HG03095 (cell line): ENCODE data around the gene ENTPD7.

ENCODE experiments used
- ATAC-seq: cut with Tn5 transposase; IDR thresholded peaks from one replicate; pipeline ENCODE4 v1.9.1; 2021; ENCODE audit warnings: moderate library complexity; ENCODE audit not compliant: unreplicated experiment

ENTPD7 gene

DNA sequence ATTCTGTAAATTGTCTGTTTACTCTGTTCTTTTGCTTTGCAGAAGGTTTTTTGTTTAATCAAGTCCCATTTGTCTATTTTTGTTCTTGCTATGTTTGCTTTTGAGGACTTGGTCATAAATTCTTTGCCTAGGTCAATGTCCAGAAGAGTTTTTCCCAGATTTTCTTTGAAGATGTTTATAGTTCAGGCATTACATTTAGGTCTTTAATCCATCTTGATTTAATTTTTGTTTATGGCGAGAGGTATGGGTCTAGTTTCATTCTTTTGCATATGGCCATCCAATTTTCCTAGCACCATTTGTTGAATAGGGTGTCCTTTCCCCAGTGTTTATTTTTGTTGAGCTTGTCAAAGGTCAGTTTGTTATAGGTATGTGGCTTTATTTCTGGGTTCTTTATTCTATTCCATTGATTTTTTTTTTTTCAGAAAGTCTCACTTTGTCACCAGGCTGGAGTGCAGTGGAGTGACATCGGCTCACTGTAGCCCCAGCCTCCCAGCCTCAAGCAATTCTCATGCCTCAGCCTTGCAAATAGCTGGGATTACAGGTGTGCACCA is 11.6 kb upstream of the ENTPD7 start:
- no peak for ATAC-seq

DNA sequence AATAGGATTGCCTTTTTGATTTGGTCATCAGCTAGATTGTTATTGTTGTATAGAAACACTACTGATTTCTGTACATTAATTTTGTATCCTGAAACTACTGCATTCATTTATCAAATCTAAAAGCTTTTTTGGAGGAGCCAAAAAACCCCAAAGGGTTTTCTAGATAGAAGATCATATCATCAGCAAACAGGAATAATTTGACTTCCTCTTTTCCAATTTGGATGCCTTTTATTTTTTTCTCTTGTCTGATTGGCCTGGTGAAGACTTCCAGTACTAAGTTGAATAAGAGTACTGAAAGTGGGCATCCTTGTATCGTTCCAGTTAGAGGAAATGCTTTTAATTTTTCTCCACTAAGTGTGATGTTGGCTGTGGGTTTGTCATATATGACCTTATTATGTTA is 10.6 kb upstream of the ENTPD7 start:
- ATAC-seq, result no peak

DNA sequence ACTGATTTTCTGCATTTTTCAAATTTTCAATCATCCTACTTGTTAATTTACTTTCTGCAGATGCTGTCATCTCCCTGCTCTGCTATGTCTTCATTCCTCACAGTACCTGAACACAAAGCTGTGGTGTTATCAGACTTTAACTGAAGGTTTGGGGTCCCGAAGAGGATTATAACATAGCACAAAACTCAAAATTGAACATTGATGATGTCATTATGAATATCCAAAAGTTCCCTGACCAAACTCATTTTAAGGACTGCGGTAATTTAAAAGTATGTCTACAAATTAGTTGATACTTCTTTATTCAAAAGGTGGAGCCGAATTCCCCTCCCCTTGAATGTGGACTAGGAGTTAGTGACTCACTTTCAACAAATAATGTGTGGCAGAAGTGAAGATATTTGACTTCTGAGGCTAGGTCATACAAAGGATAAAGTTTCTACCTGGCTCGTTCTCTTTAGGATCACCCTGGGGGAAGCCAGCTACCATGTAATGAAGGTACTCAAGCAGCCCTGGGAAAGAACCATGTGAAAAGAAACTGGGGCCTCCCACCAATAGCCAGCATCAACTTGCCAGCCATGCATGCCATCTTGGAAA is 6.4 kb upstream of the ENTPD7 start:
- no peak for ATAC-seq

DNA sequence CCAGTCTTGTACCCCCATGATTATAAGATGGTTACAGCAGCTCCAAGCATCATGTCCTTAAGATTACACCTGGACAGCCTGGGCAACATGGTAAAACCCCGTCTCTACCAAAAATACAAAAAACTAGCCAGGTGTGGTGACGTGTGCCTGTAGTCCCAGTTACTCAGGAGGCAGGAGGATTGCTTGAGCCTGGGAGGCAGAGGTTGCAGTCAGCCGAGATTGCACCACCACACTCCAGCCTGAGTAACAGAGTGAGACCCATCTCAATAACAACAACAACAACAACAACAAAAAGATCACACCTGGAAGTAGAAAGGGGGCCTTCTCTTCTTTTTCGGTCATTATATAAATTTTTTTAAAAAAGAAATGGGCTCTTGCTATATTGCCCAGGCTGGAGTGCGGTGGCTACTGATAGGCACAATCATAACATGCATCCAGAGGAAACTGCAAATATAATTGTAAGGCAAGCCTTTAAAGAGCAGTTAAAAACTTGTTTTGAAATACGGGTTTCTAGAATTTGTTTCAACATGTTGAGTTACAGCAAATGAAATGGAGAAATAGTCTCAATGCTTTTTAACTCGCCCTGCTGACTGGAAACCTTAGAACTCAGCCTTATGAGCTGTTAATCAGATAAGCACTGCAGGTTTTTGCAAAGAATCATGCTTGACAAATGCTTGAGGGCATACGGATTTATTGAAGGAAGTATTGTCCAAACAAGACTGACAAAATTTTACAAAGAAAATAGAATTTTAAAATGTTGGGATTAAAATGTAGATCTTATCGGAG is 4.7 kb upstream of the ENTPD7 start:
- ATAC-seq, result no peak

DNA sequence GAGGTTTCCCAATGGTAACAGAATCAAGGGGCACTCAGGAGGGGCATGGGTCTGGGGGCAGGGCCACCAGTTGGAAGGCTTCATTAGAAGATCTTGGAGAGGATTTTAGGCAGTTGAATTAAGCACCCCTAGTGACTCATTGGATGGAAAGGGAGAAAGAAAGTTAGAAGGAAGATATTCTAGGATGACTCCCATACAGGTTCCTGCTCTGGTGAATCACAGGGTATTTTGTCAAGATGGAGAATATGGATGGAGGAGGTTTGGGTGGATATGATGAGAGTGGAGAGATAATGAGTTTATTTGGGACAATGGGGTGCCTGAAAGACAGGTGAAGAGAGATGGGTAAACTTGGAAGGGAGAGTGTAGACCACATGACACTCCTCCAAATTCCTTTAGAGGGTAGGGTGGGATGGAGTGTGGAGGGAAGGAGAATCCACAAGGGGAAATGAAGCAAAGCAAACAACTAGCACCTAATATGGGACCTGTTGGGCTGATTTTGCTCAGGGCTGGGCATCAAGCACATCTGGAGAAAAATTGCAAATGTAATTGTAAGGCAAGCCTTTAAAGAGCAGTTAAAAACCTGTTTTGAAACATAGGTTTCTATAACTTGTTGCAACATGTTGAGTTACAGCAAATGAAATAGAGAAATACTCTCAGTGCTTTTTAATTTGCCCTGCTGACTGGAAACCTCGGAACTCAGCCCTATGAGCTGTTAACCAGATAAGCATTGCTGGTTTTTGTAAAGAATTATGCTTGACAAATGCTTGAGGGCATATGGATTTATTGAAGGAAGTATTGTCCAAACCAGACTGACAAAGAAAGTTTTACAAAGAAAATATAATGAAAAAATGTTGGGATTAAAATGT is 2.9 kb upstream of the ENTPD7 start:
- ATAC-seq, result no peak

DNA sequence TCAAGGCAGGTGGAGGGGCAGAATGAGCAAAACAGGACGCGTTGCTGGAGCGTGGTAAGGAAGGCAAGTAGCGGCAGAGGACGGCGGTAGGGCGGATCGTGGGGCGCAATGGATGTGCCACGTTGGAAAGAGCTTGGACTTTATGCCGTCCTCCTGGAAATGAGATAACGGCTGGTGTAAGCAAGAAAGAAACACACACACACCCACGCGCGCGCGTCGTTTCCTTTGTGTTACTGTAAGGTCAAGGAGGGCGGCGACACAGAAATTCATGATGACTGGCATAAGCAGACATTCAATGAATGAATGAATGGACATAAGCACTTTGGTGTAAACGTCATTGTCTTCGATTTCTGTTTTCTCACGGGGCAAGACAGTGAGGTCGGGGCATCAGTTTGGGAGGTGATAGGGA is 683 bp upstream of the ENTPD7 start:
- no peak for ATAC-seq

DNA sequence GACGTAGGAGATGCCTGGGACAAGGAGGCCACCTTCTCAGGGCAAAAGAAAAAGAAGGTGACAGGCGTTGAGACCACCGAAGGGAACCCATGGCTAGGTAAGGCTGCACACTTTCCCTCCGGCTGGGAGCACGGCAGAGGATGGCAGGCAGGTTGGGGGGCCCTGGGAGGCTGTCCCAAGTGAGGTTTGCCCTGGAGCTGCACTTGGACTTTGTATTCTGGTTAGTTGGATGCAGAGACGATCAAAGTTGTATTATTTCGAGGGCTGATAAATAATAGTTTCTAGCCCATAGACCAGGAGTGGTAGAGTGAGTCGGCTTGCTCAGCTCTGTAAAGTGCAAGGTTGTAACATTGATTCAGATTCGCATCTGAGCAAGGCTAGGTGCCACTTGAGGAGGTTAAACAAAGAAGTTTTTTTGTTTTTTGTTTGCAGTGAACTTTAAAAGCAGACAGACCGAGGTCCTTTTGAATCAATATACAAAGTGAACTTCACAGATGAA is 608 bp downstream of the ENTPD7 start:
- no peak for ATAC-seq

DNA sequence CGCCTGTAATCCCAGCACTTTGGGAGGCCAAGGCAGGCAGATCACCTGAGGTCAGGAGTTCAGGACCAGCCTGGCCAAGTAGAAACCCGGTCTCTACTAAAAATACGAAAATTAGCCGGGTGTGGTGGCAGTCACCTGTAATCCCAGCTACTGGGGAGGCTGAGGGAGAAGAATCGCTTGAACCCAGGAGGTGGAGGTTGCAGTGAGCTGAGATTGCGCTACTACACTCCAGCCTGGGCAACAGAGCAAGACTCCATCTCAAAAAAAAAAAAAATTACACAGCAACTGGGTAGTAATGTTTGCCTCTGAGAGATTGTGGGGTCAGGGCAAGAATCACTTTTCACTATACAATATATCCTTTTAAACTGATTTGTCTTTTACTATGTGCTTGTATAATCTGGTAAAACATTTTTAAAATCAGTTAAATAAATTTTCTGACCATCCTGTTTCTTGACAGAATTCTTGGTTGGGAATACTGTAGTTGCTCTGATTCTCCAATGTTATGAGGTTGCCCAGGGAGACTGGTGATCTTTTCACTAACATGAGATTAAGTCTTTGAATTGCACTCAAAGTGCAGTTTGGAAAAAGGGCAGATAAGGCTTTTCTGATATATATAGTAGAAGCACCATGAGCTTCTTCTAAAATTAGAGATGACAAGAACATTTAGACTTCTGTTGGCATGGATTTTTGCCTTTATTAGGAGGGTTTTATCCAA is 1.5 kb downstream of the ENTPD7 start:
- no peak for ATAC-seq

DNA sequence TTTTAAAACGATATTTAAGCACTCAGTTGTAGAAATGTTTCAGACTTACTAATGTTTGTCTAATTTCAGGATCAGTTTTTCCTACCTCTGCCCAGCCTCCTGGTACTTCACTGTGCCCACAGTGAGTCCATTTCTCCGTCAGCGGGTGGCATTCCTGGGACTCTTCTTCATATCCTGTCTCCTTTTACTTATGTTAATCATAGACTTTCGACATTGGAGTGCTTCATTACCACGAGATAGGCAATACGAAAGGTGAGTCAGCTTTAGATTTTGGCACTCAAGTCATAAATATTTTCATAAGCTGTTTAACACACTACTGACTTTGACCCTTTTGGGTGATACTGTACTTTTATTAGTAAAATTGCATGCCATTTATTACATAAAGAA is 2.1 kb downstream of the ENTPD7 start:
- ATAC-seq, result no peak

DNA sequence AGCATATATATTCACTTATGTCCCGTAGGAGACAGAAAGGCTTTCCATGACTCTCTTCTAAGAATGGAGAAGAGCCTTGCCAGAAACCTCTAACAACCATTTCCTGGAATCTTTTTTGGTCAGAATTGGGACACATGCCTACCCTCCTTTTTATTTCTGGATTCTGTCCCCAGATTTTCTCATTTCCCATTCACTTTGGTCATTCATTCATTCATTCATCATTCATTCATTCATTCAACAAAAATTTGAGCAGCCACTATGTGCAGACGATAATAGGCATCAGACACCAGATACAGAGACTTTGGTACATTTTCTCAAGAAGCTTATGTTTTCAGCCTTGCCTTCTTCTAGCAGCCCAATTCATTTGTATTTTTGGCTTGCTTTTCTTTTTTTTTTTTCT is 6.0 kb downstream of the ENTPD7 start:
- ATAC-seq, result no peak

DNA sequence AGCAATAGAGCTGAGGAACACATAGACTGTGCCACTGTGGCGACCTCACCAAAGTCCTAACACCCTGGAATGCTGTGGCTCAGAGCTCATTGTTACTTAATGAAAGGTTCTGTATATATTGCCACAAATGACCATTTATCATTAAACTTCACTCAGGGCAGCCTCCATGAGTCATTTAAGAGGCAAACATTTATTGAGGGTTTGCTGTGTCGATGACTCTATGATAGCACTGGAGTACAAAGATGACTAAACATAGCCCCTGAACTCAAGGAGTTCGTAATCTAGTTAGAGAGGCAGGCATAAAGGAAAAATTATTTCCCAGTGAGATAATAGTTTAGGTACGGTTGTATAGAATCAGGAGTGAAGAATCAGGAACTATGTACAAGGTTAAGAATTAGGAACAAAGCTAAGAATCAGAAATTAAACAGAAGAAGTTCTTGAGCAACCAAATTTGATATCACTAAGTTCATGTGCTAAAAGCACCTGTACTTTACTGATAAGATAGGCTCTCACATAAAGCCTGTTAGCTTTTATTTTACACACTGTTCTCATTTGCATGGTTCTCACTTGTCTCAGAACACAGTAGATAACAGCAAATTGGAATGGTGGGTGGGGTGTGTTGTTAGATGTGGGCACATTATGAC is 7.9 kb downstream of the ENTPD7 start:
- ATAC-seq, result no peak

DNA sequence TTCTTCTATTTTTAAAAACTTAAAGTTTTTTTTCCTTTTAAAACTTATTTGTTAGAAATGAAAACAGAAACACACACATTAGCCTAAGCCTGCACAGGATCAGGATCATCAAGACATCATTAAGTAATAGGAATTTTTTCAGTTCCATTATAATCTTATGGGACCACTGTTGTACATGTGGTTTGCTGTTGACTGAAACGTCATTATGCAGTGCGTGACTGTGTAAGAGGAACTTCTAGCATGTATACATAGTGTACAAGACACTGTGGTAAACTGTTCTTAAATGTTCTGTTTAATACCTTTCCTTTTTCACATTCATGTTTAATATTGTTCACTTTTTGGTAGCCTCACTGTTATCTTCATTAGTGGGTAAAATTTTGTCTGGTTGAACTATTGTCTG is 12.1 kb downstream of the ENTPD7 start:
- ATAC-seq, result no peak

DNA sequence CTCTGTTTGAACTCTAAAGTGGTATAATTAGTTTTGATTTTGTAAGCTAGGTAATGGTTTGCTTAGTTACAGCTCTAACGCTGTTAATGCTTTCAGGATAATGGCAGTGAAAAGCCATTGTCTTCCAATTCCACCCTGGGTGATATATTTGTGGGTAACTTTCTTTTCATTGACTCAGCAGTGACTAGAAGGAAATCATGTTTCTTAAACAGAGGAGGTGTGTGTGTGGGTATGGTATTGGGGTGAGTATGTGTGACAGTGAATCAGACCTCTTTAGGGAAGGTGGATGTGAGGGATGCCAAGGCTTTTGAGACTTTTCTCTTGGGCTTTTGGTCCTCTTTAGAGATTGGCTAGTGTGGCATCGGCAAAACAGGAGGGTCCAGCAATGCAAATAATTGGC is 13.6 kb downstream of the ENTPD7 start:
- no peak for ATAC-seq

DNA sequence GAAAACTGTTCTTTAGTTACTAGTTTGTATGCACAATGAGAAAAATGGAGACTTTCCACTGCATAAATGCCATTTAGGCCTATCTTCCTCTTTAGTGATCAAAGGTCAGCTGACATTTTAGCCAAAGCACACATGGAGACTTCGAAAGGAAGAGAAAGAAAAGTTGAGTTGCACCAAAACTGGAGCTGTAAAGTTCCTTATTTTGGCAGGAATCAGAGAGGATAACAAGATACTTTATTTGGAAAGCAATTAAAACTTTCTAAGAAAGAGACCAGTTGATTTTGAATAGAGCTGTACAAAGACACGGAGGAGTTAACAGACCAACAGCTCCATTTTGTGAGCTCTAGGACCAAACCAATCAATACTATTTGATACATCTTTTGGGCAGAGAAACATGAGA is 14.2 kb downstream of the ENTPD7 start:
- ATAC-seq, result no peak

DNA sequence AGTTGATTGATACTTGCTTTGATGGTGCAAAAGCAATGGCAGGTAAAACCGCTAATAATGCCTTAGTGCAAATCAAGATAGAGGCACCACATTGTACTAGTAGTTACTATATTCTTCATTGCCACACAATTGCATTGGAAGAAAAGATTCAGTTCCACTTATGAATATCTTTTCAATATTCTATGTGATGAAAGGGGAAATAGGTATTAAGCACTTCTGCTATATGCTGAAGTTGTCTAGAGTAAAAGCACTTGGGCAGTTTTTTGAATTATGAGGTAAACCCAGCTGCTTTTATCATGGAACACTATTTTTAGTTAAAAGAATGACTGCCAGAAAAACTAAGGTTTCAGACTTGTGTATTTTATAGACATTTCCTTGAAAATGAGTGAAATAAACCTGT is 15.5 kb downstream of the ENTPD7 start:
- no peak for ATAC-seq

DNA sequence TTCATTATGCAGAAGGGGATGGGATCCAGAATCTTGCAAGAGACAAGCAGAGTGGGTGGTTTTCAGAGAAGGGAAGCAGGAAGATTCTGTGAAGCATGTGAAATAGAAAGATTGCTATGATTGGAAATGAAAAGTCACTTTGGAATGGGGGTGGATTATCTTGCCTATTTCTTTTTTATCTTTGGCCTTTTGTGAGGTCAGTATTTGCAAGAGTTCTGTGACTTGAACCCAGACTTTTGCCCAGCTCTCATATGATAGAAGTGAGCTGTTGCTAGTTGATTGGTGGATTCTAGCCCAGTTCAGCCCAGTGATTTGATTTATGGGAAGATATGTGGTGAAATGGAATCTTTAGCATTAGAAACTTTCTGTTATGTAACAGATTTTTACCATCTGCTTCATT is 17.1 kb downstream of the ENTPD7 start:
- no peak for ATAC-seq

DNA sequence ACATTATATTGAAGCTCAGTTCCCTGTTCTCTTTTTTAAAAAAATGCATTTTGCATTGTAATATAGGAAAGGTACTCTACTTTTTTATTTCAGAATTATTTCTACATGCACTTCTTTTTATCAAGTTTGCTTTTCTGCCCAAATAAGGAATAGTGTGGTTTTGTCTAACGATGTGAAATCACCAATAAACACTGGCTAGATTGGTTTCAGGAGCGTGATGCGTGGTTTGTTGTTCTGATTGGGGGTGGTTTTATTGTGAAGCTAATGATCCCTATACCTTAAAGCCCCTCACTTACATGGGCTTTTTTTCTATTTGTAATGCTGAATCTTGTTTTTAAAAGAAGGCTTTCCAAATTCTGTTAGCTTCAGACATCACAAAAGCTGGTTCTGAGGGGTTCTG is 17.6 kb downstream of the ENTPD7 start:
- no peak for ATAC-seq

DNA sequence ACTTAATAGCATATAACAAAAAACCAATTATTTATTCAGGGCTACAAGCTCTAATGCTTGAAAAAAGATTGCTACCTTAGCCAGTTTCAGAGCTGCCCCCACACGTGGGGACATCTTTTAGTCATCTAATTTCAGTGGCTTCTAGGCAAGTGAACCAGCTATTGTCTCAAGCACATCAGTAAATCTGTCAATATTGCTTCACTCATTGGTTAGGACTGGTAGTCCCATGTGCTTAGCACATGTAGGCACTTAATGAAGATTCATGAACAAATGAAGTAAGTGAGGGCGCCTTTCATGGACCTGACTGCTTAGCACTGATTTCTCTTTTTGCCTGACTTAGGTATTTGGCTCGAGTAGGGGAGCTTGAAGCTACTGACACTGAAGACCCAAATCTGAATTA is 19.6 kb downstream of the ENTPD7 start:
- no peak for ATAC-seq

DNA sequence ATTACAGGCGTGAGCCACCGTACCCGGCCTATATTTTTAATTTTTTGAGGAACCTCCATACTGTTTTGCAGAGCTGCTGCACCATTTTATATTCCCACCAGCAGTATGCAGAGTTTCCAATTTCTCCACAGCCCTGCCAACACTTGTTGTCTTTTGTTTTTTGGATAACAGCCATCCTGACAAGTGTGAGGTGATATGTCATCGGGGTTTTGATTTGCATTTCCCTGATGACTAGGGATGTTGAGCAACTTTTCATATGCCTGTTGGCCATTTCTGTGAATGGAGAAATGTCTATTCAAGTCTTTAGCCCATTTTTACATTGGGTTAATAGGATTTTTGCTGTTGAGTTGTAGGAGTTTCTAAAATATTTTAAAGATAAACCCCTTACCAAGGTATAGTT is 22.2 kb downstream of the ENTPD7 start:
- ATAC-seq, result no peak

DNA sequence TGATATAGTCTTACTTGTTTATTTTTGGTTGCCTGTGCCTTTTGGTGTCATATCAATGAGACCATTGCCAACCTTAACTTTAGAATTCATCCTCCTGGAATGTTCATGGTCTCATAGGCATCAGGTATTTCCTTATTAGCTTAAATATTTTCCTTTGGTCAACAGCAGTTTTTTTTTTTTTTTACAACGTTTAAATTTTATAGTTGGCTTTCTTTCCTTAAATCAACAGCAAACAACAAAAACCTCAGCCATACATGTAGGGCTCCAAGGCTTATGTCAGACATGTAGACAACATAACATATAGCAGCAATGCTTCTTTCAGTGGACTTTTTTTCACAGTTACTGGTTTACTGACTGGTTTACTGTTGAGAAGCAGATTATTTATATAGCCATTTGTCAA is 22.7 kb downstream of the ENTPD7 start:
- ATAC-seq, result no peak
